ENCODE results near the gene LRRC4C.

Gene LRRC4C

GRCh38 chr11:41246399-41246745, 213.1 kb downstream of the LRRC4C start:
- DNase-seq = no peak

- no peak for DNase-seq
These were observed 213.6 kb downstream of the LRRC4C start for GRCh38 chr11:41245704-41246398.

GRCh38 chr11:41245184-41245583, 214.3 kb downstream of the LRRC4C start:
- no peak for DNase-seq

- no peak for DNase-seq
These were observed 222.1 kb downstream of the LRRC4C start for GRCh38 chr11:41237382-41237781.

- no peak for DNase-seq
These were observed 223.8 kb downstream of the LRRC4C start for GRCh38 chr11:41235668-41236067.

- DNase-seq = no peak
These were observed 233.4 kb downstream of the LRRC4C start for GRCh38 chr11:41225856-41226633.

- no peak for DNase-seq
These were observed 237.2 kb downstream of the LRRC4C start for GRCh38 chr11:41222236-41222635.

- no peak for DNase-seq
These were observed 253.1 kb downstream of the LRRC4C start for GRCh38 chr11:41206388-41206787.

- no peak for DNase-seq
These were observed 258.3 kb downstream of the LRRC4C start for GRCh38 chr11:41201156-41201555.

GRCh38 chr11:41190437-41191082, 268.9 kb downstream of the LRRC4C start:
- no peak for DNase-seq

- DNase-seq = no peak
These were observed 269.6 kb downstream of the LRRC4C start for GRCh38 chr11:41189701-41190436.

- no peak for DNase-seq
These were observed 281.7 kb downstream of the LRRC4C start for GRCh38 chr11:41177791-41178190.

- DNase-seq = no peak
These were observed 284.0 kb downstream of the LRRC4C start for GRCh38 chr11:41175304-41175972.

GRCh38 chr11:41146326-41146725, 313.1 kb downstream of the LRRC4C start:
- no peak for DNase-seq

GRCh38 chr11:41145420-41145819, 314.0 kb downstream of the LRRC4C start:
- no peak for DNase-seq

GRCh38 chr11:41134971-41135370, 324.5 kb downstream of the LRRC4C start:
- DNase-seq = no peak

GRCh38 chr11:41133023-41133422, 326.4 kb downstream of the LRRC4C start:
- no peak for DNase-seq

GRCh38 chr11:41121600-41121999, 337.9 kb downstream of the LRRC4C start:
- no peak for DNase-seq

GRCh38 chr11:41119484-41119883, 340.0 kb downstream of the LRRC4C start:
- no peak for DNase-seq

- no peak for DNase-seq
These were observed 340.9 kb downstream of the LRRC4C start for GRCh38 chr11:41118521-41118920.

GRCh38 chr11:41116970-41117369, 342.5 kb downstream of the LRRC4C start:
- no peak for DNase-seq

- no peak for DNase-seq
These were observed 344.4 kb downstream of the LRRC4C start for GRCh38 chr11:41115066-41115465.

GRCh38 chr11:41113160-41113559, 346.3 kb downstream of the LRRC4C start:
- no peak for DNase-seq

Data from GDM1 (cell line).